ENCODE data around the gene SSR1.
"Not testable (repeated sequence)": the region's sequence is repeated elsewhere in the genome, so short reads cannot be mapped to it uniquely, and the experiment has no call there.

- TF ChIP-seq CTCF, POLR2A (IDR thresholded peaks at IDR 0.05): not testable (repeated sequence)
Measured at GRCh38 chr6:7321866-7322265, 8.9 kb upstream of the SSR1 start.

Data from thyroid gland (tissue), 4 donors.